Keratinocyte (primary cell): ENCODE results near the gene HOXD11. TPM values are rescaled to one million over a fixed set of nuclear protein-coding genes. Genes with fewer than 3 reads are reported as not detected.
A peak's percentile ranks its signal among the peaks of the same experiment; 100 is the strongest.

Source experiments
- DNase-seq: peaks from one replicate; pipeline ENCODE4 v3.0.0-alpha.2; 2011; ENCODE audit warnings: low read depth, missing footprints, low spot score
- FAIRE-seq: peaks from 2 replicates; lab custom pipeline; 2011; peaks lifted over from hg19 to GRCh38; lab: Jason Lieb, UNC
- H2AFZ ChIP-seq: 2 replicates; pipeline ENCODE4 v1.6.0; 2012; ENCODE audit warnings: low read length, control low read depth, inconsistent platforms; ENCODE audit not compliant: control insufficient read depth
- H3K27ac ChIP-seq: 2 replicates; pipeline ENCODE4 v1.5.1; 2011; ENCODE audit warnings: low read length; ENCODE audit not compliant: control insufficient read depth, insufficient read depth
- H3K27me3 ChIP-seq: 3 replicates; pipeline ENCODE4 v1.6.0; 2011; ENCODE audit warnings: low read length; ENCODE audit not compliant: control insufficient read depth, insufficient read depth; ENCODE audit errors: extremely low read depth
- H3K36me3 ChIP-seq, 2 experiments: 2 replicates in 1 of 2; 3 replicates in 1 of 2; pipeline ENCODE4 v1.5.1; 2011; ENCODE audit warnings: low read length in 2 of 2, mild to moderate bottlenecking in 1 of 2; ENCODE audit not compliant: control insufficient read depth in 2 of 2, insufficient read depth in 2 of 2; ENCODE audit errors: extremely low read depth in 1 of 2
- H3K4me1 ChIP-seq: 3 replicates; pipeline ENCODE4 v1.5.1; 2011; ENCODE audit warnings: low read length; ENCODE audit not compliant: control insufficient read depth, insufficient read depth; ENCODE audit errors: extremely low read depth
- H3K4me2 ChIP-seq: 3 replicates; pipeline ENCODE4 v1.6.0; 2011; ENCODE audit warnings: low read depth, low read length; ENCODE audit not compliant: control insufficient read depth, insufficient read depth; ENCODE audit errors: extremely low read depth
- H3K4me3 ChIP-seq, 3 experiments: fragments of 200-600 bp in 1 of 3; sonication (generic) in 1 of 3; 2 replicates in 2 of 3; 3 replicates in 1 of 3; pipeline ENCODE4 v1.5.1; 2011 to 2016; ENCODE audit warnings: low read length in 3 of 3, mild to moderate bottlenecking in 3 of 3, control low read depth in 2 of 3, inconsistent platforms in 1 of 3, low read depth in 1 of 3, mixed read lengths in 1 of 3, mixed run types in 1 of 3, moderate library complexity in 1 of 3; ENCODE audit not compliant: control insufficient read depth in 2 of 3, insufficient read depth in 2 of 3; ENCODE audit errors: extremely low read depth in 1 of 3
- H3K79me2 ChIP-seq: 2 replicates; pipeline ENCODE4 v1.6.0; 2012; ENCODE audit warnings: low read length; ENCODE audit not compliant: control insufficient read depth, insufficient read depth
- H3K9ac ChIP-seq: 3 replicates; pipeline ENCODE4 v1.6.0; 2011; ENCODE audit warnings: low read length; ENCODE audit not compliant: control insufficient read depth, insufficient read depth; ENCODE audit errors: extremely low read depth
- H3K9me1 ChIP-seq: 3 replicates; pipeline ENCODE4 v1.6.0; 2011; ENCODE audit warnings: low read length; ENCODE audit not compliant: control insufficient read depth, insufficient read depth; ENCODE audit errors: extremely low read depth
- H3K9me3 ChIP-seq: 2 replicates; pipeline ENCODE4 v1.5.1; 2012; ENCODE audit warnings: low read depth, low read length; ENCODE audit not compliant: control insufficient read depth
- H4K20me1 ChIP-seq: 3 replicates; pipeline ENCODE4 v1.6.0; 2011; ENCODE audit warnings: low read length; ENCODE audit not compliant: control insufficient read depth, insufficient read depth; ENCODE audit errors: extremely low read depth
- EZH2 ChIP-seq: IDR thresholded peaks from one replicate; pipeline ENCODE4 v1.6.1; 2012; ENCODE audit warnings: inconsistent platforms, mild to moderate bottlenecking, low read length, moderate library complexity
- dilution Hi-C: fragments of 300-500 bp; cut with MboI; formaldehyde crosslinking; loops from one replicate; pipeline ENCODE4 v1.7.0; 2020; ENCODE audit warnings: low sequenced_read_pairs; ENCODE audit not compliant: extremely low pct_ligation_motif_present
- polyA plus RNA-seq, 5 experiments: library from polyadenylated mRNA; depleted of rRNA in 3 of 5; stranded (reverse) in 3 of 5; stranded (forward) in 1 of 5; unstranded in 1 of 5; fragments of >200 nt; gene quantifications; 1 replicate in 1 of 5; 2 replicates in 3 of 5; 3 replicates in 1 of 5; pipeline versions ENCODE4 v1.2.1 to v1.2.3, GENCODE V29; 2011 to 2012; ENCODE audit warnings: missing spikeins in 2 of 5, low read depth in 1 of 5, low replicate concordance in 1 of 5
- TF ChIP-seq, protein P1 (sequence below), 3 experiments: IDR thresholded peaks in 1 of 3; conservative IDR thresholded peaks in 1 of 3; optimal IDR thresholded peaks in 1 of 3; 2 replicates in 2 of 3; 3 replicates in 1 of 3; pipeline versions ENCODE3 to v1.5.1; 2011; ENCODE audit warnings: low read length in 3 of 3, mild to moderate bottlenecking in 3 of 3, moderate library complexity in 2 of 3, control low read depth in 1 of 3, inconsistent platforms in 1 of 3; ENCODE audit not compliant: insufficient read depth in 2 of 3; ENCODE audit errors: extremely low read depth in 1 of 3

HOXD11 gene
- polyA plus RNA-seq, 1 donor (not counting 4 experiments of a cell fraction or from before 2014, with no cell fraction given) = not detected

DNA sequence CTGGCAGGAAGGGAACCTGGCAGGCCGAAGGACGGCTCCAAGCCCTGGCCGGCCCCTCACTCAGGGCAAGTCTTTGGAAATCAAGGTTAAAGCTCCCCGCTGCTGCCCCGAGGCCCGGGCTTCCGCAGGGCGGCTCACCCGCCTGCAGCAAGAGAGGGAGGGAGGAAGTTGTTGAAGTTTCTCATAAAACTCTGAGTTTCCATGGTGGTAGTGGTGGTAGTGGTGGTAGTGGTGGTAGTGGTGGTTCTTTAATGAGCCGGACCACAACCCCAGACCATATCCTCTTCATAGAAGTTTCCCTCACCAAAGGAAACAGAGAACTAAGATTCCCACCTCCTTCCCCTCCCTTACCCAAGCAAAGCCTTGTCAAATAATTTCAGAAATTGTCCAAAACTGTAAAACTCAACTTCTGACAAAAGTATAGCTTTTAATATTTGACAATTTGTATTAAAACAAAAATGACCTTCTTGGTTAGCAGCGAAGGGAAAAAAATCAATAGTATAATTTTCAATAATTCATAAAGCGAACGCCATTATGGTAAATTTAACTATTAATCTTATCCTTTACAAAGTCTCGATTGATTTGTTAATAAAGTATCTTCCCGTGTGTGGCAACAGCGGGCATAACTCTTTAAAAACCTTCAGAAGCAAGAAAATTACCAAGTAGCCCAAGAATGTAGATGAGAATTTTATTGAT lies 8.0 kb downstream of the HOXD11 start:
- TF ChIP-seq, protein P1, sequence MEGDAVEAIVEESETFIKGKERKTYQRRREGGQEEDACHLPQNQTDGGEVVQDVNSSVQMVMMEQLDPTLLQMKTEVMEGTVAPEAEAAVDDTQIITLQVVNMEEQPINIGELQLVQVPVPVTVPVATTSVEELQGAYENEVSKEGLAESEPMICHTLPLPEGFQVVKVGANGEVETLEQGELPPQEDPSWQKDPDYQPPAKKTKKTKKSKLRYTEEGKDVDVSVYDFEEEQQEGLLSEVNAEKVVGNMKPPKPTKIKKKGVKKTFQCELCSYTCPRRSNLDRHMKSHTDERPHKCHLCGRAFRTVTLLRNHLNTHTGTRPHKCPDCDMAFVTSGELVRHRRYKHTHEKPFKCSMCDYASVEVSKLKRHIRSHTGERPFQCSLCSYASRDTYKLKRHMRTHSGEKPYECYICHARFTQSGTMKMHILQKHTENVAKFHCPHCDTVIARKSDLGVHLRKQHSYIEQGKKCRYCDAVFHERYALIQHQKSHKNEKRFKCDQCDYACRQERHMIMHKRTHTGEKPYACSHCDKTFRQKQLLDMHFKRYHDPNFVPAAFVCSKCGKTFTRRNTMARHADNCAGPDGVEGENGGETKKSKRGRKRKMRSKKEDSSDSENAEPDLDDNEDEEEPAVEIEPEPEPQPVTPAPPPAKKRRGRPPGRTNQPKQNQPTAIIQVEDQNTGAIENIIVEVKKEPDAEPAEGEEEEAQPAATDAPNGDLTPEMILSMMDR (optimal IDR thresholded peaks at IDR 0.05 in 1 of 3, IDR thresholded peaks at IDR 0.05 in 1 of 3, conservative IDR thresholded peaks at IDR 0.05 in 1 of 3; ENCODE audit: extremely low read depth in 1 of 3, insufficient read depth in 2 of 3, low read length in 3 of 3) = no peak
- no peak for TF ChIP-seq EZH2
- H3K36me3 ChIP-seq = no peaks in the 10 kb centered on the region
- H3K9ac ChIP-seq = no peak overlapping the region
- H3K9me1 ChIP-seq = no peaks in the 10 kb centered on the region
- H3K9me3 ChIP-seq = peaks cover 4% of the 10 kb centered on the region
- no peak overlapping the region for H3K4me3 ChIP-seq
- H3K4me1 ChIP-seq = no peaks in the 10 kb centered on the region
- H3K27me3 ChIP-seq = peaks cover 97% of the 10 kb centered on the region
- DNase-seq (no peak), FAIRE-seq (no peak)
- H2AFZ ChIP-seq = no peak overlapping the region
- H3K27ac ChIP-seq = no peak overlapping the region
- no peak overlapping the region for H3K4me2 ChIP-seq
- peaks cover 2% of the 10 kb centered on the region for H4K20me1 ChIP-seq
- no peaks in the 10 kb centered on the region for H3K79me2 ChIP-seq
- dilution Hi-C loops = no loop called here

DNA sequence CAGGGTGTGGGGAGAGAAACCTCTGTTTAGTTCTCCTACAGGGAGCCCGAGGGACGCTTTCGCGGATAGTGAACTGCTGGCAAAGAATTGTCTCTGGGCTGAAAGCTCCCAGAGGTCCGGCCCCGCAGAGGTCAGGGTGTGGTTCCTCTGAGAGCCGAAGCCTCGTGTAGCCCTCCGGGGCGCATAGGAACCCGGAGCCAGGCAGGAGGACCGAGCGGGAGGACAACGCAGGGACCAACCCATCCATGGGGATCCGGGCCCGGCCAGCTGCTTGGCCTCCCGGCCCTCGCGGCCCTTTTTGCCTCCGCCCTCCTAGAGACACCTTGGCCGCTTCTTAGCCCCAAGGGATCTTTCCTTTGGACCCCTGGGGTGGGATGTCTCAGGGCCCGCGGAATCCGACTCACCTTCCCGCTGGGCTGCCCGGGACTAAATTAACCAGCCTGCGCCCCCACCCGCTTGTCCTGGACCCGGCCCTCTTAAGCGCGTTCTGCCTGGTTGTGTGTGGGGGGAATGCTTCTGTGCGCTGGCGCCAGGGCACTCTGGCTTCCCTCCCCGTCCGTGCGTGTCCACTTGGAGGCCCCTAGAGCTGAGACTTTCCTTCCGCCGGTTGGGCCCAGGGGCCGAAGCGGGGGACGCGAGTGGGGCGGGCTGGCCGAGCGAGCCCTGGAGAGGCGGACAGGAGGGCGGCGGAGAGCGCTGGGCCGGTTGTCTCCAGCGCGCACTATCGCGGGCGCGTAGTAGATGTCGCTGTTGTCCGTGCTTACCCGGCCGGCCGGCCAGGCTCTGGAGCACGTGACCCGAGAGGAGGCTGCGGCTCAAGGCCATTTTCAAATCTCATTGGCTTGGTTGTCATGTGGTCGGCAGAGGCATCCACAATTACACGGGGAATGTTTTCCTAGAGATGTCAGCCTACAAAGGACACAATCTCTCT lies 9.1 kb downstream of the HOXD11 start, which contains the start of gene HOXD10:
TSS of gene HOXD10 (plus strand) at position 896 of the 931 bp plus-strand sequence. CDS start 56 bp downstream, outside the sequence.
- Histone ChIP-seq H3K9me3 (peaks cover 4% of the 10 kb centered on the region), H4K20me1 (peaks cover 2% of the 10 kb centered on the region), H3K36me3 (no peaks in the 10 kb centered on the region), H3K4me1 (no peaks in the 10 kb centered on the region), H3K79me2 (no peaks in the 10 kb centered on the region), H3K4me2 (no peak within 1 kb of the TSS), H3K27ac (no peak within 1 kb of the TSS), H3K27me3 (peaks cover 97% of the 10 kb centered on the region), H2AFZ (no peak within 1 kb of the TSS), H3K9me1 (no peaks in the 10 kb centered on the region), H3K4me3 (no peak within 1 kb of the TSS), H3K9ac (no peak within 1 kb of the TSS)
- dilution Hi-C loops = no loop called here
- DNase-seq = no peak
- TF ChIP-seq, protein P1 (optimal IDR thresholded peaks at IDR 0.05 in 1 of 3, IDR thresholded peaks at IDR 0.05 in 1 of 3, conservative IDR thresholded peaks at IDR 0.05 in 1 of 3; ENCODE audit: extremely low read depth in 1 of 3, insufficient read depth in 2 of 3, low read length in 3 of 3) = peak in 1 of 3 experiments; percentile 19
- TF ChIP-seq EZH2 = peak; percentile 59
- FAIRE-seq = no peak
